HG03045 (cell line): ENCODE data around the gene DTNBP1.

Experiments used
- ATAC-seq: cut with Tn5 transposase; IDR thresholded peaks from one replicate; pipeline ENCODE4 v1.9.1; 2021; ENCODE audit warnings: mild to moderate bottlenecking, moderate library complexity; ENCODE audit not compliant: unreplicated experiment

DTNBP1 gene

GRCh38 chr6:15536198-15536955 is 126.5 kb downstream of the DTNBP1 start:
- no peak for ATAC-seq

GRCh38 chr6:15535495-15536197 is 127.2 kb downstream of the DTNBP1 start:
- ATAC-seq = no peak

GRCh38 chr6:15534974-15535373 is 127.9 kb downstream of the DTNBP1 start:
- ATAC-seq = no peak

GRCh38 chr6:15533379-15534026 is 129.3 kb downstream of the DTNBP1 start:
- no peak for ATAC-seq

GRCh38 chr6:15531973-15532372 is 130.9 kb downstream of the DTNBP1 start:
- ATAC-seq = no peak

GRCh38 chr6:15530411-15530810 is 132.4 kb downstream of the DTNBP1 start:
- no peak for ATAC-seq

GRCh38 chr6:15528870-15529269 is 134.0 kb downstream of the DTNBP1 start:
- ATAC-seq = no peak

- ATAC-seq = no peak
Observed at GRCh38 chr6:15527838-15528617, 134.8 kb downstream of the DTNBP1 start.

- no peak for ATAC-seq
Observed at GRCh38 chr6:15526212-15526701, 136.6 kb downstream of the DTNBP1 start.

- no peak for ATAC-seq
Observed at GRCh38 chr6:15524861-15525401, 137.9 kb downstream of the DTNBP1 start.

GRCh38 chr6:15523679-15524630 is 138.9 kb downstream of the DTNBP1 start:
- ATAC-seq = no peak

- ATAC-seq = no peak
Observed at GRCh38 chr6:15522856-15523529, 139.8 kb downstream of the DTNBP1 start.

- ATAC-seq = no peak
Observed at GRCh38 chr6:15522427-15522826, 140.4 kb downstream of the DTNBP1 start.

- ATAC-seq = no peak
Observed at GRCh38 chr6:15522026-15522425, 140.8 kb downstream of the DTNBP1 start.

- no peak for ATAC-seq
Observed at GRCh38 chr6:15521582-15521981, 141.2 kb downstream of the DTNBP1 start.

GRCh38 chr6:15520626-15521203 is 142.1 kb downstream of the DTNBP1 start:
- ATAC-seq = no peak

GRCh38 chr6:15519681-15520080 is 143.1 kb downstream of the DTNBP1 start:
- ATAC-seq = no peak

GRCh38 chr6:15518878-15519277 is 143.9 kb downstream of the DTNBP1 start:
- ATAC-seq = no peak

- no peak for ATAC-seq
Observed at GRCh38 chr6:15518057-15518456, 144.8 kb downstream of the DTNBP1 start.
